ENCODE measurements around the gene NCOA6.
A peak's percentile ranks its signal among the peaks of the same experiment; 100 is the strongest.
"Not testable (repeated sequence)": the region's sequence is repeated elsewhere in the genome, so short reads cannot be mapped to it uniquely, and the experiment has no call there.

NCOA6 gene

GRCh38 chr20:34829191-34829590 is 3.7 kb upstream of the NCOA6 start:
- no peak for DNase-seq (ENCODE audit: low read depth)

DNA sequence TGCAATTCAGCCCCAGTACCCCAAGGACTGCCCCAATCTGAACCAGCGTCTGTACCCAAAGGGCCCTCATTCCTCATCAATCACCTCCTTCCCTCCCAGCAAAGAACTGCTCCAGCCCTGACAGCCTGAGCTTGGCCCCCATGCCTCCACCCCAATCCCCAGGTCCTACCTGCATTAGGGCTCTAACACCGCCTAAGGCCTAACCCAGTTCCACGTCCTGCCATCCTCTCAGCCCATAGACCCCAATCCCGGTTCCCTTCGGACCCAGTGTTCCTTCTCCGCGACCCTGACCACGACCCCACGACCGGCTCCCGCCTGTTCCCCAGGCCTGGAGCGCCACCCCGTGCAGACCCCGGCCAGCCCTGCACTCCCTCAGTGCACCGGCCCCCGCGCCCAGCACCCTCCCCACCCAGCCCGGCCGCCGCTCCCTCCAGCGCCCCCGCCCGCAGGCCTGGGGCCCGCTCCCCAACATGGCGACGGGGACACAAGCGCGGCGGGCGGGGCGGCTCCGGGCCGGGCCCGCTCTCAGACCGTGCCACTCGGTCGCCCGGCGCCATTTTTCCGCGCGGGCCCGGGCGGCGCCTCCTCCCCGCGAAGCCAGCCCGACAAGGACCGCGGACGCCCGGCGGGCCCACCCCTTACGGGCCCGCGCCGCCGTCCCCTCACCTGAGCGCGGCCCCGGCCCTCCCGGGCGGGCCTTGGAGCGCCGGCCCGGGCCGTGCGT is 483 bp downstream of the NCOA6 start:
- peak; percentile 48 for DNase-seq (ENCODE audit: low read depth)

GRCh38 chr20:34824452-34824805 is 1.0 kb downstream of the NCOA6 start:
- DNase-seq (ENCODE audit: low read depth): peak; percentile 40

DNA sequence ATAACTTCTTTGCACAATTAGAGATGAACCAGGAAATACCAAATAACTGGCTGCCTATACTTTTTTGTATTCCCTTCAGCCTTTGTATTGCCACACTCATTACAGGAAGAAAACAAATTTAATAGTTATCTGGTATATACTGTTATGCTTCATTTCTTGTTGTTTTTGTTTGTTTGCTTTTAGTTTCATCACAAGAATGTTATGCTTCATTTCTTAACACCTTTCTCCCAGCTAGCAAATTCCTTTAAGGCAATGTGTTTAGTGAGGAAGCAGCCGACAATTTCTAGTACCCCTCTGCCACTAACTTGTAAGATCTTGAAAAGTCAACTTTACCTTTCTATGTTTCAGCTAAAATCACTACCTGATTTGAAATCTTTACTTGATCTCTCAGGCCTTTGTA is 1.4 kb downstream of the NCOA6 start:
- no peak for DNase-seq (ENCODE audit: low read depth)

GRCh38 chr20:34820805-34821578 is 4.5 kb downstream of the NCOA6 start:
- DNase-seq (ENCODE audit: low read depth): no peak

DNA sequence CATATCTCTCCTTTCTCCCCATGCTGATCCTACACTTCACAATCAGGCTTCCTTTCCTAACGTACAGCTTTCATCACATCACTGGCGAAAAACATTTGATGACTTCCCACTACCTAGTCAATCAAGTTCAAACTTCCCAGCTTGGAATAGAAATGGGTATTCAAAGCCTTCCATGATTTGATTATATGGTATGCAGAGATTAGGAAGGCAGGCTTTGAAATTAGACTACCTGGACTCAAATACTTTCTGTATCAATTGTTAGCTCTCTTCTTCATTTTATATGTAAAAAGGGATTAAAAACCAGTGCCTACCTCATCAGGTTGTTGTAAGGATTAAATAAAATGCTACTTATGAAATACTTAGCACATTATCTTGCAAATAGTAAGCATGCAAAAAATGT is 7.7 kb downstream of the NCOA6 start:
- no peak for DNase-seq (ENCODE audit: low read depth)

- DNase-seq (ENCODE audit: low read depth): no peak
Measured at GRCh38 chr20:34817072-34817471, 8.4 kb downstream of the NCOA6 start.

DNA sequence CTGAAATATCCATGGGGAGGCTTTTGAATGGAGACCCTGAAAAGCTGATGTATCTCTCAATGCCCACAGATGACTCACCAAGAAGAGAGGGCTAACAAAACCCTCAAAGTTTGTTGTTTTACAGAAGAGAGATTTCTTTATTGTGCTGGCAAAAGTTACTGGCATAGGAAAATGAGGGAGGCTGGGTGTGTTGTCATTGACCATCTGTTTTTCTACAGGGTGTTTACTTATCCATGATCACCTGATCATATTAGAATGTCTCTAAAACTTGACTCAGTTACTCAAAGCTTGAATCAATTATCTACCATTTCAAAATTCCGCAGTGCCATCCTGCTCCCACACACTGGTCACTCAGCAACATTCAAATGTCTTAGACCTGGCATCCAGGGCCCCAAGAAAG is 9.8 kb downstream of the NCOA6 start:
- no peak for DNase-seq (ENCODE audit: low read depth)

DNA sequence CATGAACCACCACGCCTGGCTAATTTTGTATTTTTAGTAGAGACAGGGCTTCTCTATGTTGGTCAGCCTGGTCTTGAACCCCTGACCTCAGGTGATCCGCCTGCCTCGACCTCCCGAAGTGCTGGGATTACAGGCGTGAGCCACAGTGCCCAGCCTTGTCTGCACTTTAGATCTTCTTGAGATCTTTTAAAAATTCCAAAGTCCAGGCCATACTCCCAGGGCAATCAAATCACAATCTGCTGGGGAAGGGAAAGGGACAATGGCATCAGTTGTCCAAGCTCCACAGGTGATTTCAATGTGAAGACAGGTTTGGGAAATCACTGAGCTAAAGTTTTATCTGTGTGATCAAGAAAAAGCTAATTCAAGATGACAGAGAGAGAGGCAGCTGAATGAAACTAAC is 16.9 kb downstream of the NCOA6 start:
- no peak for DNase-seq (ENCODE audit: low read depth)

DNA sequence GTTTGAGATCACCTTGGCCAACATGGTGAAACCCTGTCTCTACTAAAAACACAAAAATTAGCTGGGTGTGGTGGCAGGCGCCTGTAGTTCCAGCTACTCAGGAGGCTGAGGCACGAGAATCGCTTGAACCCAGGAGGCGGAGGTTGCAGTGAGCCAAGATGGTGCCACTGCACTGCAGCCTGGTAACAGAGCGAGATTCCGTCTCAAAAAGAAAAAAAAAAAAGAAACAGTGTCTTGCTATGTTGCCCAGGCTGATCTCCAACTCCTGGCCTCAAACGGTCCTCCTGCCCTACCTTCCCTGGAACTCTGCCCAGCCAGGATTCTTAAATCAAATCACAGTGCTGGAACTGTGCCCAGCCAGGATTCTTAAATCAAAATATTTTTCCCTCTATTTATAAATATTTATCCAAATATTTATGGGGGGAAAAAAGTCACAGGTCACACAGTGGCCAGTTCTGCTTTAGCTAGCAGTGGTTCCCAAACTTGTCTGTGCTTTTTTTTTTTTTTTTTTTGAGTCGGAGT is 17.4 kb downstream of the NCOA6 start:
- DNase-seq (ENCODE audit: low read depth): not testable (repeated sequence)

DNA sequence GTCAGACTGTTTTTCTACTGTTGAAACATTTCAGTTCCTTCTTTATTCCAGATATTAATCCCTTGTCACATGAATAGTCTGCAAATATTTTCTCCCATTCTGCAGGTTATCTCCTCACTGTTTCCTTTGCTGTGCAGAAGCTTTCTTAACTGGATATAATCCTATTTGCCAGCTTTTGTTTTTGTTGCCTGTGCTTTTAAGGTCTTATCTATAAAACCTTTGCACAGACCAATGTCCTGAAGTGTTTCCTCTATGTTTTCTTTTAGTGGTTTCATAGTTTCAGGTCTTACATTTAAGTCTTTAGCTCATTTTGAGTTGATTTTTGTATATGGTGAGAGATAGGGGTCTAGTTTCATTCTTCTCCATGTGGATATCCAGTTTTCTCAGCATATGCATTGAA is 19.2 kb downstream of the NCOA6 start:
- no peak for DNase-seq (ENCODE audit: low read depth)

DNA sequence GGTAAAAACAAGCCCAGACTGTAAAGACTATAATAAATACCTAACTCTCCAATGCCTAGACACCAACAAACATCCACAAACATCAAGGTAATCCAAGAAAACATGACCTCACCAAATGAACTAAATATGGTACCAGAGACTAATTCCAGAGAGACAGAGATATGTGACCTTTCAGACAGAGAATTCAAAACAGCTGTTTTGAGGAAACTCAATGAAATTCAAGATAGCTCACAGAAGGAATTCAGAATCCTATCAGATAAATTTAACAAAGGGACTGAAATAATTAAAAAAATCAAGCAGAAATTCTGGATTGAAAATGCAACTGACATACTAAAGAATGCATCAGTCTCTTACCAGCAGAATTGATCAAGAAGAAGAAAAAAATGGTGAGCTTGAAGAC is 26.6 kb downstream of the NCOA6 start:
- no peak for DNase-seq (ENCODE audit: low read depth)

DNA sequence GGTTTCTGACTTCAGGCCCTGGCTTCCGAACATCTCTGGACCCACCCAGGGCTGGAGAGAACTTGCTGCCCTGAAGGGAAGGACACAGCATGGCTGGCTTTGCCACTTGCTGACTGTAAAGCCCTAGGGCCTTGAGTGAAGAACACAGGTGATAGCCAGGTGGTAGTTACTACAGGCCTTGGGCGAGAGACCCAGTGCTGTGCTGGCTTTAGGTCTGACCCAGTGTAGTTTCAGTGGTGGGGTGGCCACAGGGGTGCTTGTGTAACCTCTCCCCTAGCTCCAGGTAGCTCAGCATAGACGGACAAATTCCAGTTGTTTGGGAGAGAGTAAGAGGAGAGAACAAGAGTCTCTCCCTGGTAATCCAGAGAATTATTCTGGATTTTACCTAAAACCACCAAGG is 27.1 kb downstream of the NCOA6 start:
- no peak for DNase-seq (ENCODE audit: low read depth)

DNA sequence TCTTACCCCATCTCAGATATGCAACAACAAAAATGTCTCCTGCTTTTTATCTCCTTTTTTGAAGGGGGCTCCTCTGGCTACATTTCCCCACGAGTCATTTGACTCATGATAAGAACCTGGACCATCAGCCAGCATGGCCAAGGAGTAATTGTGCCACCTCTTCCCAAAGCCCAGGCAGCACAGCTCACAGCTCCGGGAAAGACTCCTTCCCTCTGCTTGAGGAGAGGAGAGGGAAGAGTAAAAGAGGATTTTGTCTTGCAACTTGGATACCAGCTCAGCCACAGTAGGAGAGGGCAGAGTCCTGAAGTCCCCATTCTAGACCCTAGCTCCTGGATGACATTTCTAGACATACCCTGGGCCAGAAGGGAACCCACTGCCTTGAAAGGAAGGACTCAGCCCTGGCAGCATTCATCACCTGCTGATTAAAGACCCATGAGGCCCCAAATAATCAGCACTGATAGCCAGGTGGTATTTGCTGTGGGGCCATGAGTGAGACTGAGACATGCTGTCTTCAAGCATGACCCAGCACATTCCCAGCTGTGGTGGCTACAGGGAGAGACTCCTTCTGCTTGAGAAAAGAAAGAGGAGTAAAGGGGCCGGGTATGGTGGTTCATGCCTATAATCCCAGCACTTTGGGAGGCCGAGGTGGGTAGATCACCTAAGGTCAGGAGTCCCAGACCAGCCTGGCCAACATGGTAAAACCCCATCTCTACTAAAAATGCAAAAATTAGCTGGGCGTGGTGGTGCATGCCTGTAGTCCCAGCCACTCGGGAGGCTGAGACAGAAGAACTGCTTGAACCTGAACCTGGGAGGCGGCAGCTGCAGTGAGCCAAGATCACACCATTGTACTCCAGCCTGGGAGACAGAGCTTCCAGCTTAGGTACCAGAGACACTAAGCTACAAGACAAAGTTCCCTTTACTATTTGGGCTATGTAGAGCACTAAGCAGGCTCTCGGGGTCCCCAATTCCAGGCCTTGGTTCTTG is 28.1 kb downstream of the NCOA6 start:
- no peak for DNase-seq (ENCODE audit: low read depth)

DNA sequence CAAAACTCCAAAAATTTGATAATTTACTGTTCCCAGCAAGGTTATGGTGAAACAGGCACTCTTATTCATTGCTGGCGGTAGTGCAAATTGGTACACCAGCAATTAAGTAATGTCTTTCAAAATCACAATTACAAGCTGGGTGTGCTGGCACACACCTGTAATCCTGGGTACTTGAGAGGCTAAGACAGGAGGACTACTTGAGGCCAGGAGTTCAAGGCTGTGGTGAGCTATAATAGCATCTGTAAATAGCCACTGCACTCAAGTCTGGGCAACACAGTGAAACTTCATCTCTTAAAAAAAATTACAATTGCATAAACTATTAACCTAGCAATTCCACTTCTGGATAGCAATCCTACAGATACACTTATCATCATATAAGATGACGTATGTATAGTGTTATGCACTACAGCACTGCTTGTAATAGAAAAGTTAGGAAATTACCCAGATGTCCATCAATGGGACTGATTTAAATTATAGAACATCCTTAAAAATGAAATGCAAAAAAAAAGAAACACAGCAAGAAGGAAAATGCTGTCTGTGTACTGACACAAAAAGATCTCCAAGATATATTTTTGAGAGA is 31.4 kb downstream of the NCOA6 start:
- DNase-seq (ENCODE audit: low read depth): no peak

GRCh38 chr20:34792687-34793363 is 32.6 kb downstream of the NCOA6 start:
- DNase-seq (ENCODE audit: low read depth): no peak

DNA sequence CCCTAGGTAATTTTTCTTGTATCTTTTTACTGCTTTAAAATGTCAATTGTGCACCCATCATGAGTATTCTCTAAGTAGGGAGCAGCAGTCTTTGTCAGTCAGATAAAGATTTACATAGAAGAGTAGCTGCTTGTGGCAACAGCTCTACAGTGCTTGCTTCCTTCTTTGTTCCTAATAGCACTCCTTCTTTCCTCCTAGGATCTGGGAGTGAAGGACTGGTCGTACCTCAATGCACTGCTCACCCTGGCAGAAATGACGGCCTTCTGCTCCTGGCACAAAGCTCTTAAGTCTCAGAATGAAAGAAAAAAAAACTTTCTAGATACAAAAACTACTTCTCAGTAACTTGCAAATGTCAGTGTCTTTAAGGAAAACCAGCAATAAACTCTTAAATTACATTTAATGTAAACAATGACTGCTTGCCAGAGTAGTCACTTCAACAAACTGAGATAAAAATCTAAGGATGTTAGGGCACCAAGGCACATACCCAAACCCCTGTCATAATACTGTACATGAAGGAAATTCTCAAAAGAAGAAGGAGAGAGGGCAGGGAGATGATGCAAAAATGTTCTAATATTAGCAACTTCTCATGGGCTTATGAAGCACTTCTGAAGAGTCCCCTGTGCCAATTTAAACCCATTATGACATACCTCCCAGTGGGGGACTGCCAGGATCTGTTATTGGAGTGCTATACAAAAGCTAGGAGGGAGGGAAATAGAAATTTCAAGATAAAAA is 34.0 kb downstream of the NCOA6 start:
- no peak for DNase-seq (ENCODE audit: low read depth)

- no peak for DNase-seq (ENCODE audit: low read depth)
Measured at GRCh38 chr20:34781220-34781619, 44.2 kb downstream of the NCOA6 start.

GRCh38 chr20:34780291-34780690 is 45.2 kb downstream of the NCOA6 start:
- DNase-seq (ENCODE audit: low read depth): not testable (repeated sequence)

DNA sequence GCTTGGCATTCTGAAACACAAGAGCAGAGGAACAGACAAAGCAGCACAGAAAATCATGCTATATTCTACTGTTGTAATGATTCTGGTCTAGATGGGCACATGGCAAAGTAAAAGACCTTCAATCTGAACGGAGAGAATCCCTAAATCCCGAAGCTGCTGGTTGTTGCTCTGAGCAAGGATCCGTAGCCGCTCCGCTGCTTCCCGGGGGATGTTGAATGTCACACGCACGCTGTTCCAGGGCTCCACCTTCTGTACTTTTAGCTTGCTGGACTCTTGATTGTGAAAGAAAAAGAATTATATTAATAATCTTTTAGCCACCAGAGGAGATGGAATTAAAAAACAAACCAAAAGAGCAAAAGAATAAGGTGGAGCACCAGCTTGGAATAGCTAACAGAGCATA is 49.3 kb downstream of the NCOA6 start:
- no peak for DNase-seq (ENCODE audit: low read depth)

GRCh38 chr20:34774886-34775285 is 50.6 kb downstream of the NCOA6 start:
- no peak for DNase-seq (ENCODE audit: low read depth)

All from activated T-helper 1 cell treated with Interleukin-2 at 50 U/mL for 16 hours (primary cell).